Measurements from ENCODE around the gene BHMT2.

DNA sequence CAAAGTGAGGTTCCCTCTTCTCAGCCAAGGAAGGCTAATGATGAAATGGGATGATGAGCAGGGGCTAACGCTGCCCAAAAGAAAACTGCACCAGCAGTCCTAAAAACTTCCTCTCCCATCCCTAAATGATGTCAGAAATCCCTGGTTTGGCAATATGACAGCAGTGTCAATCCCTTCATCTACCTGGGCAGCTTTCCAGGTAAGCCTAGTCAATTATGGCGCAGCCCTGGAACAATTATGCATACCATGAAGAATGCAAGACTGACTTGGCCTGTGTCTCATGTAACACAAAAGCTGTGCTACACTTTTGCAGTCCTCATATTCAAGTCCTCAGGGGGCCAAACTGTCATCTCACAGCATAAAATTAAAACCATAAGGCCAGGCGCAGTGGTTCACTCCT is 7.1 kb upstream of the BHMT2 start:
- no peak for TF ChIP-seq POLR2A (IDR thresholded peaks at IDR 0.05)
- TF ChIP-seq, protein P1, sequence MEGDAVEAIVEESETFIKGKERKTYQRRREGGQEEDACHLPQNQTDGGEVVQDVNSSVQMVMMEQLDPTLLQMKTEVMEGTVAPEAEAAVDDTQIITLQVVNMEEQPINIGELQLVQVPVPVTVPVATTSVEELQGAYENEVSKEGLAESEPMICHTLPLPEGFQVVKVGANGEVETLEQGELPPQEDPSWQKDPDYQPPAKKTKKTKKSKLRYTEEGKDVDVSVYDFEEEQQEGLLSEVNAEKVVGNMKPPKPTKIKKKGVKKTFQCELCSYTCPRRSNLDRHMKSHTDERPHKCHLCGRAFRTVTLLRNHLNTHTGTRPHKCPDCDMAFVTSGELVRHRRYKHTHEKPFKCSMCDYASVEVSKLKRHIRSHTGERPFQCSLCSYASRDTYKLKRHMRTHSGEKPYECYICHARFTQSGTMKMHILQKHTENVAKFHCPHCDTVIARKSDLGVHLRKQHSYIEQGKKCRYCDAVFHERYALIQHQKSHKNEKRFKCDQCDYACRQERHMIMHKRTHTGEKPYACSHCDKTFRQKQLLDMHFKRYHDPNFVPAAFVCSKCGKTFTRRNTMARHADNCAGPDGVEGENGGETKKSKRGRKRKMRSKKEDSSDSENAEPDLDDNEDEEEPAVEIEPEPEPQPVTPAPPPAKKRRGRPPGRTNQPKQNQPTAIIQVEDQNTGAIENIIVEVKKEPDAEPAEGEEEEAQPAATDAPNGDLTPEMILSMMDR (IDR thresholded peaks at IDR 0.05 in 8 of 11, conservative IDR thresholded peaks at IDR 0.05 in 3 of 11) = no peak
